SK-N-SH (cell line): ENCODE data around the gene NCAN. TPM values are rescaled to one million over a fixed set of nuclear protein-coding genes. Genes with fewer than 3 reads are reported as not detected.

Experiments
- CTCF ChIA-PET: fragments of 300-600, 350-600 bp; formaldehyde crosslinking; extraction: SDS; loops from one replicate; lab custom pipeline; 2021; lab: Yijun Ruan, JAX
- POLR2A ChIA-PET: fragments of 350-600 bp; sonication (Branson Sonifier 250); formaldehyde crosslinking; extraction: SDS; loops from one replicate; lab custom pipeline; 2020; ENCODE audit warnings: antibody characterized with exemption, inconsistent platforms; lab: Yijun Ruan, JAX
- DNase-seq: peaks from one replicate; pipeline ENCODE4 v3.0.0; 2012
- H2AFZ ChIP-seq: fragments of 200-600 bp; sonication (generic); 2 replicates; pipeline ENCODE4 v1.8.1; 2016; ENCODE audit warnings: antibody characterized with exemption, mild to moderate bottlenecking, low read depth
- H3F3A ChIP-seq: fragments of 200-600 bp; sonication (generic); replicated peaks from 2 replicates; pipeline ENCODE3; 2016; ENCODE audit warnings: antibody characterized with exemption, mild to moderate bottlenecking; ENCODE audit not compliant: insufficient read depth
- H3K27ac ChIP-seq, 2 experiments: fragments of 200-500 bp in 1 of 2; fragments of 200-600 bp in 1 of 2; sonication (Bioruptor generic) in 1 of 2; sonication (generic), shearing (Covaris generic) in 1 of 2; 2 replicates each; pipeline versions ENCODE4 v1.5.1 to v1.6.1; 2014 to 2016; ENCODE audit warnings: low read depth in 2 of 2, inconsistent platforms in 1 of 2, low read length in 1 of 2, mild to moderate bottlenecking in 1 of 2, mixed read lengths in 1 of 2
- H3K27me3 ChIP-seq: fragments of 200-600 bp; sonication (generic), shearing (Covaris generic); 2 replicates; pipeline ENCODE4 v1.6.1; 2016; ENCODE audit warnings: mixed run types; ENCODE audit not compliant: insufficient read depth
- H3K36me3 ChIP-seq, 2 experiments: fragments of 200-500 bp in 1 of 2; fragments of 200-600 bp in 1 of 2; sonication (Bioruptor generic) in 1 of 2; sonication (generic) in 1 of 2; replicated peaks in 1 of 2; 2 replicates each; pipeline versions ENCODE3 to v1.5.1; 2014 to 2016; ENCODE audit warnings: low read length in 1 of 2, mild to moderate bottlenecking in 1 of 2; ENCODE audit not compliant: insufficient read depth in 2 of 2, control insufficient read depth in 1 of 2
- H3K4me1 ChIP-seq, 2 experiments: fragments of 200-500 bp in 1 of 2; fragments of 200-600 bp in 1 of 2; sonication (Bioruptor generic) in 1 of 2; sonication (generic), shearing (Covaris generic) in 1 of 2; 2 replicates each; pipeline versions ENCODE4 v1.5.1 to v1.6.1; 2014 to 2016; ENCODE audit warnings: low read depth in 1 of 2, low read length in 1 of 2, mixed run types in 1 of 2; ENCODE audit not compliant: insufficient read depth in 2 of 2, control insufficient read depth in 1 of 2
- H3K4me2 ChIP-seq: fragments of 200-600 bp; sonication (generic), shearing (Covaris generic); 2 replicates; pipeline ENCODE4 v1.6.1; 2017; ENCODE audit warnings: mixed run types
- H3K4me3 ChIP-seq, 2 experiments: fragments of 200-500 bp in 1 of 2; fragments of 200-600 bp in 1 of 2; sonication (Bioruptor generic) in 1 of 2; sonication (generic), shearing (Covaris generic) in 1 of 2; 2 replicates each; pipeline versions ENCODE4 v1.5.1 to v1.8.1; 2014 to 2016; ENCODE audit warnings: low read depth in 2 of 2, inconsistent platforms in 1 of 2, low read length in 1 of 2, mild to moderate bottlenecking in 1 of 2, mixed read lengths in 1 of 2, moderate library complexity in 1 of 2
- H3K79me2 ChIP-seq: fragments of 200-600 bp; sonication (generic); 2 replicates; pipeline ENCODE4 v1.8.1; 2017; ENCODE audit warnings: mild to moderate bottlenecking; ENCODE audit not compliant: insufficient read depth
- H3K9ac ChIP-seq: fragments of 200-600 bp; sonication (generic); 2 replicates; pipeline ENCODE4 v1.6.1; 2017; ENCODE audit warnings: mixed run types
- H3K9me2 ChIP-seq: fragments of 200-600 bp; sonication (generic); 2 replicates; pipeline ENCODE4 v1.6.1; 2017; ENCODE audit warnings: mixed run types
- H3K9me3 ChIP-seq: fragments of 200-600 bp; sonication (generic); 2 replicates; pipeline ENCODE4 v1.6.1; 2017; ENCODE audit warnings: mixed run types, mild to moderate bottlenecking, moderate library complexity
- H4K20me1 ChIP-seq: fragments of 200-600 bp; sonication (generic); 2 replicates; pipeline ENCODE4 v1.6.1; 2017; ENCODE audit warnings: mild to moderate bottlenecking, mixed run types; ENCODE audit not compliant: insufficient read depth
- EZH2phosphoT487 ChIP-seq: fragments of 200-600 bp; sonication (generic); IDR thresholded peaks from 2 replicates; pipeline ENCODE4 v1.6.1; 2017; ENCODE audit warnings: low read depth, mixed run types, mild to moderate bottlenecking, antibody characterized with exemption, moderate library complexity, borderline replicate concordance
- FOXM1 ChIP-seq: IDR thresholded peaks from 2 replicates; pipeline ENCODE4 v1.4.0; 2012; ENCODE audit warnings: low read depth, mild to moderate bottlenecking
- MEF2A ChIP-seq: IDR thresholded peaks from 2 replicates; pipeline ENCODE4 v1.4.0; 2012; ENCODE audit warnings: low read depth, borderline replicate concordance
- MXI1 ChIP-seq: IDR thresholded peaks from 2 replicates; pipeline ENCODE4 v1.6.1; 2012; ENCODE audit warnings: mild to moderate bottlenecking, low read depth, low read length, improper control_type of control experiment
- PBX3 ChIP-seq: IDR thresholded peaks from 2 replicates; pipeline ENCODE4; 2012
- RAD21 ChIP-seq: IDR thresholded peaks from 2 replicates; pipeline ENCODE4 v1.6.1; 2012; ENCODE audit warnings: mild to moderate bottlenecking, low read length
- REST ChIP-seq: IDR thresholded peaks from 2 replicates; pipeline ENCODE4 v1.6.1; 2012; ENCODE audit warnings: mild to moderate bottlenecking, low read depth, low read length, moderate library complexity
- RFX5 ChIP-seq: IDR thresholded peaks from 2 replicates; pipeline ENCODE4 v1.6.1; 2012; ENCODE audit warnings: mild to moderate bottlenecking, improper control_type of control experiment, low read length
- RXRA ChIP-seq: IDR thresholded peaks from 2 replicates; pipeline ENCODE4 v1.4.0; 2012; ENCODE audit warnings: low read depth, mild to moderate bottlenecking, borderline replicate concordance
- SIN3A ChIP-seq: IDR thresholded peaks from 2 replicates; pipeline ENCODE4 v1.6.1; 2012; ENCODE audit warnings: low read depth, mild to moderate bottlenecking, low read length, moderate library complexity, borderline replicate concordance
- SMC3 ChIP-seq: IDR thresholded peaks from 2 replicates; pipeline ENCODE4 v1.6.1; 2012; ENCODE audit warnings: low read depth, low read length, improper control_type of control experiment
- TAF1 ChIP-seq: IDR thresholded peaks from 2 replicates; pipeline ENCODE4 v1.6.1; 2012; ENCODE audit warnings: low read depth, mild to moderate bottlenecking, low read length, moderate library complexity, borderline replicate concordance
- TCF12 ChIP-seq: IDR thresholded peaks from 2 replicates; pipeline ENCODE4 v1.4.0; 2012
- USF1 ChIP-seq: IDR thresholded peaks from 2 replicates; pipeline ENCODE4 v1.4.0; 2012; ENCODE audit warnings: low read depth, borderline replicate concordance
- WGBS: methylation state at CpG from one replicate; pipeline ENCODE4 v1.1.6; 2017; ENCODE audit warnings: low lambda C conversion rate; 5-methylcytosine and 5-hydroxymethylcytosine counted together
- polyA plus RNA-seq, 3 experiments: library from polyadenylated mRNA; depleted of rRNA; stranded (reverse); fragments of >200 nt; gene quantifications; 2 replicates each; pipeline ENCODE4 v1.2.3, GENCODE V29; 2012
- TF ChIP-seq, protein P1 (sequence below): IDR thresholded peaks from 2 replicates; pipeline ENCODE4 v1.4.0; 2012; ENCODE audit warnings: low read depth
- TF ChIP-seq, protein P2 (sequence below): IDR thresholded peaks from 2 replicates; pipeline ENCODE4 v1.4.0; 2012; ENCODE audit warnings: low read depth, borderline replicate concordance

The NCAN gene
- polyA plus RNA-seq, 1 of the 3 experiments (the other 2 are of a cell fraction): 0.03 TPM

GRCh38 chr19:19262190-19263057 is 50.7 kb downstream of the NCAN start:
- Histone ChIP-seq H3K9me3 (no peaks in the 10 kb centered on the region), H3F3A (no peaks in the 10 kb centered on the region), H3K36me3 (no peaks in the 10 kb centered on the region), H3K9me2 (no peaks in the 10 kb centered on the region), H2AFZ (no peak overlapping the region), H3K4me2 (peak overlapping the region; percentile 55), H3K4me1 (no peaks in the 10 kb centered on the region; a peak in 1 of 4 replicates), H3K9ac (no peak overlapping the region), H4K20me1 (no peaks in the 10 kb centered on the region), H3K79me2 (no peaks in the 10 kb centered on the region), H3K4me3 (no peak overlapping the region; a peak in 1 of 4 replicates), H3K27me3 (peaks cover 5% of the 10 kb centered on the region; the same call in 1 of the 2 replicates), H3K27ac (no peak overlapping the region)
- peak; percentile 61 for DNase-seq
- ChIA-PET POLR2A (interaction anchor here (0.8 to 0.9 kb wide), 2 partner anchors 10 to 44 kb away, joined by 3 to 4 read pairs; partner anchors contain the start of gene TM6SF2), CTCF (interaction anchor here (0.9 to 1.6 kb wide), 2 partner anchors 10 kb away, joined by 3 to 4 read pairs; partner anchors contain the start of gene TM6SF2)
- TF ChIP-seq EZH2phosphoT487 (no peak), RXRA (no peak), TAF1 (no peak), REST (no peak), RAD21 (no peak)
- TF ChIP-seq, protein P1, sequence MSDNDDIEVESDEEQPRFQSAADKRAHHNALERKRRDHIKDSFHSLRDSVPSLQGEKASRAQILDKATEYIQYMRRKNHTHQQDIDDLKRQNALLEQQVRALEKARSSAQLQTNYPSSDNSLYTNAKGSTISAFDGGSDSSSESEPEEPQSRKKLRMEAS: no peak
- 25% methylated on average over 18 of the region's 31 CpGs for WGBS

DNA sequence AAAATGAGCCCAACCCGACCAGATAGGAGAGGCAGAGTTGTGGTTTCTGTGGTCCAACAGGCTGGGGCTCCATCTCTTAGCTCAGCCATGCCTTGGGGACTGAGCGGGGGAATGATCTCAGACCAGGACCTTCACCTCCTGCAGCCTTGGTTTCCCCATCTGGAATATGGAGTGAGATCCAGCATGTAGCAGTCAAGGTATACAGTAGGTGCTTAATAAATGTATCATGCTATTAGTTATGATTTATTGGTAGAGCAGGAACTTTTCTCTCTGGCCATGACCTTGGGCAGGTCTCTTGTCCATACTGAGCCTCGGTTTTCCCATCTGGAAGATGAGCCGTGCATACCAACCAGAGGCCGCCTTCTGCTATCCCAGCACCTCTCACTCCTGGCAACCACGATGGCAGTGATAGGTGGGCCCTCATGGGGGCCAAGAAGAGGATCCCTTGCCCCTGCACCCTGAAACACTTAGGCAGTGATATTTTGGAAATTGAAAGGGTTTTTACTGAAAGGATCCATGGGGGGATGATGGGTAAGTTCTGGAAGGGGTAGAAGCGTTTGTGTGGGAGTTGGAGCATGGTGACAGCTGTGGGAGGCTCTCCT is 52.2 kb downstream of the NCAN start:
- no peak overlapping the region for H3K9ac ChIP-seq
- no peaks in the 10 kb centered on the region for H3K9me2 ChIP-seq
- POLR2A ChIA-PET: interaction anchor here (1.4 kb wide), 1 partner anchor 12 kb away, joined by 3 read pairs; no protein-coding TSS in a partner anchor
- no peaks in the 10 kb centered on the region; a peak in 1 of 4 replicates for H3K4me1 ChIP-seq
- H3K4me2 ChIP-seq: no peak overlapping the region
- H3K79me2 ChIP-seq: no peaks in the 10 kb centered on the region
- H3K36me3 ChIP-seq: no peaks in the 10 kb centered on the region
- DNase-seq: no peak
- H3F3A ChIP-seq: no peaks in the 10 kb centered on the region
- CTCF ChIA-PET: interaction anchor here (1.3 to 1.6 kb wide), 2 partner anchors 9 to 10 kb away, joined by 3 to 4 read pairs; partner anchors contain the start of gene TM6SF2
- no peak overlapping the region for H3K27ac ChIP-seq
- no peak overlapping the region for H3K4me3 ChIP-seq
- H3K9me3 ChIP-seq: no peaks in the 10 kb centered on the region
- no peak overlapping the region for H2AFZ ChIP-seq
- no peaks in the 10 kb centered on the region for H4K20me1 ChIP-seq
- peaks cover 5% of the 10 kb centered on the region; the same call in 1 of the 2 replicates for H3K27me3 ChIP-seq
- 83% methylated on average over 6 of the region's 7 CpGs for WGBS
- TF ChIP-seq, protein P1: no peak
- TF ChIP-seq MXI1: no peak
- TF ChIP-seq, protein P2, sequence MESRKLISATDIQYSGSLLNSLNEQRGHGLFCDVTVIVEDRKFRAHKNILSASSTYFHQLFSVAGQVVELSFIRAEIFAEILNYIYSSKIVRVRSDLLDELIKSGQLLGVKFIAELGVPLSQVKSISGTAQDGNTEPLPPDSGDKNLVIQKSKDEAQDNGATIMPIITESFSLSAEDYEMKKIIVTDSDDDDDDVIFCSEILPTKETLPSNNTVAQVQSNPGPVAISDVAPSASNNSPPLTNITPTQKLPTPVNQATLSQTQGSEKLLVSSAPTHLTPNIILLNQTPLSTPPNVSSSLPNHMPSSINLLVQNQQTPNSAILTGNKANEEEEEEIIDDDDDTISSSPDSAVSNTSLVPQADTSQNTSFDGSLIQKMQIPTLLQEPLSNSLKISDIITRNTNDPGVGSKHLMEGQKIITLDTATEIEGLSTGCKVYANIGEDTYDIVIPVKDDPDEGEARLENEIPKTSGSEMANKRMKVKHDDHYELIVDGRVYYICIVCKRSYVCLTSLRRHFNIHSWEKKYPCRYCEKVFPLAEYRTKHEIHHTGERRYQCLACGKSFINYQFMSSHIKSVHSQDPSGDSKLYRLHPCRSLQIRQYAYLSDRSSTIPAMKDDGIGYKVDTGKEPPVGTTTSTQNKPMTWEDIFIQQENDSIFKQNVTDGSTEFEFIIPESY: no peak
- no peak for TF ChIP-seq TCF12
- TF ChIP-seq PBX3: no peak
- TF ChIP-seq USF1: no peak
- no peak for TF ChIP-seq MEF2A
- no peak for TF ChIP-seq SIN3A
- TF ChIP-seq SMC3: no peak
- no peak for TF ChIP-seq RFX5
- no peak for TF ChIP-seq FOXM1
